GM18519 (cell line): ENCODE measurements around the gene EIPR1.
A peak's percentile ranks its signal among the peaks of the same experiment; 100 is the strongest.

Experiments
- ATAC-seq: cut with Tn5 transposase; IDR thresholded peaks from one replicate; pipeline ENCODE4 v1.9.1; 2021; ENCODE audit warnings: mild to moderate bottlenecking, moderate library complexity; ENCODE audit not compliant: unreplicated experiment, low FRiP score

Gene EIPR1

DNA sequence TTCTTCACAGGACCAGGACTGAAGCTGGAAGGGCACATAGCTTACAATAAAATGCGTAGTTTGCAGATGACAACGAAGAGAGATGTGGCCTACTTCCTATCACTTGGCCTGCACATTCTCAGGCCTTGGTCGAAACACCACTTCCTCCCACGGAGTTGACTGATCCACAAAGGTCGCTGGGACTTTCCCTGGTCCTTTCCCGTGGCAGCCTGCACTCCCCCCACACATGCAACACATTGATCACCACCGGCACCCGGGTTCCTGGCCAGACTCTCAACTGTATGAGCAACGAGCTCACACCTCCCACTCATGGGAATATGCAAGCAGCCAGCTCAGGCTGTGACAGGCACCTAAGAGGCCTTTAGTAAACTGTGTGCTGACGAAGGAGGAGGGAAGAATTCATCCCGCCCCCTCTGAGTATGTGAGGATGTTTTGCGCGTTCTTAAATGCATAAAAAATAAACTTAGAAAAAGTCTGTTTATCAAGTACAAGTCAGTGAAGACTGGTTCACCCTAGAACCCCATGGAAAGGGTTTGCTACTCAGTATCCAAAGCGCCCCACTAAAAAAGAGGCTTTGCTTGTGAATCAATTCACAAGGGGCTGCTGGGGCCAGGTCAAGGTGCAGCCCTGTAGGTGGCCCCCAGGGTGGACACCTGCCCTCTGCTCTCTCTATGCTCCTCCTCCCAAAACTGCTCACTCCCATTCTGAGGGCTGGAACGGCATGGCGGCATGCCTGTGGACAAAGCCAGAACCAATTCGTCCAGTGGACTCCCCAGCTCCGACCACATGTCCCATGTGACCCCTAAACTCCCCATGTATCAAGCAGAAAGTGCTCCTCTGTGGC, 154.3 kb downstream of the EIPR1 start:
- ATAC-seq, result peak; percentile 87

DNA sequence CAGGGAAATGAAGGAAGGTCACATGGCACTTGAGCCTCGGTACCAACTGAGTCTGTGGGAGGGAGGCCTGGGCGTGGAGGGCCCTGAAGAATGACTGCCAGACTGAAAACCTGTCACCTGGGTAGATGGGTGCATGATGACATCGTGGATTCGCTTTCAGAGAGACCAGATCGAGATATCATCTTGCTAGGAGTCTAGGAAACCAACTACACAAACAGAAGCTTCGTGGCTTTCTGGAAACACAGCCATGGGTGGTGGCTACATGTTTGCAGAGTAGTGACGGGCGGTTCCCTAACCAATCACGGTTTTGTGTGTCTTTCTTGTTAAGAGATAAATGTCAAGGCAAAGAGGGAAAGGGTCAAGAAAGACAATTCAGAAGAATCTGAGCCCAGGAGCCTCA, 155.0 kb downstream of the EIPR1 start:
- ATAC-seq, result peak; percentile 11

DNA sequence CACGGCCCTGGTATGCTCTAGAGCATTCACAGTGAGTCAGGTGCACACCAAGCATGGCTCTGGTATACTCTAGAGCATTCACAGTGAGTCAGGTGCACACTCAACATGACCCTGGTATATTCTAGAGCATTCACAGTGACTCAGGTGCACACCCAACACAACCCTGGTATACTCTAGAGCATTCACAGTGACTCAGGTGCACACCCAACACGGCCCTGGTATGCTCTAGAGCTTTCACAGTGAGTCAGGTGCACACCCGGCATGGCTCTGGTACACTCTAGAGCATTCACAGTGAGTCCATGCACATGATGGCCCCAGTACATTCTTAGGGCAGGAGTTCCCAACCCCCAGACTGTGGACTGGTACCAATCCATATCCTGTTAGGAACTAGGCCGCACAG, 158.1 kb downstream of the EIPR1 start:
- ATAC-seq, result no peak

DNA sequence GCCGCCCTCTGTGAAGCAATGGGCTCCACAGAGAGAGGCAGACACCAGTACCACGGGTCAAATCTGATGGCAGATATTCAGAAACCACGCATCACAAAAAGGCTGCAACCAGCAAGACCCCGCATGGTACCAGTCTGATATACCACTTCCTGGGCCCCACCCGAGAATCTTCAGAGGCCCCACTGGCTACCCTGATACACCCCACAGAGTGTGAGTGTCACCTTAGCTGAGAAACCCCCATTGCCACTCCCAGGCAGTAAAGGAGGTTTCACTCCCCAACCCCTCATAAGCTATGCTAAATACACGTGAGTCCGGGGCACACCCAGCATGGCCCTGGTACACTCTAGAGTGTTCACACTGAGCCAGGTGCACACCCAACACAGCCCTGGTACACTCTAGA, 160.0 kb downstream of the EIPR1 start:
- ATAC-seq, result no peak

DNA sequence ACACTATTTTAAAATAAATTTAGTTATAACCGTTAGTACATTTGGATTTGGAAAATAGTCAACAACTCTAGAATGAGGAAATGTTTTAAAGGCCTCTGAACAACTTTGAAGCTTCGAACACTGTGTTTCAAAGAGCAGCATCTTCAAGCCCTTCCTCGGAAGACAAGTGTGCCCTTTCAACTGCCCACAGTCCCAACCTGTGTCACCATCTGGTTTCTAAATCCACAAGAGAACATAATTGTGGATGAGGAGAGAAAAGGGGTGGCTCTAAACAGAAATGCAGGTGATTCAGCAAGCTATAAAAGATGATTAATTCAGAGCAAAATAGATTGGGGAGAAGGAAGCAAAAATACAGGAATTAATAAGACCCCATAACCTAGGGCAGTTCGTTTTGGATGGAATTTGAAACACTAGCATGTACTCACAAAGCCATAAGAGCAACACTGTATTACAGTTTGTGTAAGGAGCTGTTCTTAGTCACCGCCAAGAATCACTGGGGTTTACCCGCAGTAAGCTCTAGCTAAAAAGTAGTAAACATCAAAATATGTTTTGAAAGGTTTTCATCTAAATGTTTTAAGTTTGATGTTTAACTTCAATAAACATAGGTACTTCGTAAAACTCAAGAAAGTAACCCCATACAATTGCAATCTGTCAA, 160.7 kb downstream of the EIPR1 start:
- no peak for ATAC-seq

DNA sequence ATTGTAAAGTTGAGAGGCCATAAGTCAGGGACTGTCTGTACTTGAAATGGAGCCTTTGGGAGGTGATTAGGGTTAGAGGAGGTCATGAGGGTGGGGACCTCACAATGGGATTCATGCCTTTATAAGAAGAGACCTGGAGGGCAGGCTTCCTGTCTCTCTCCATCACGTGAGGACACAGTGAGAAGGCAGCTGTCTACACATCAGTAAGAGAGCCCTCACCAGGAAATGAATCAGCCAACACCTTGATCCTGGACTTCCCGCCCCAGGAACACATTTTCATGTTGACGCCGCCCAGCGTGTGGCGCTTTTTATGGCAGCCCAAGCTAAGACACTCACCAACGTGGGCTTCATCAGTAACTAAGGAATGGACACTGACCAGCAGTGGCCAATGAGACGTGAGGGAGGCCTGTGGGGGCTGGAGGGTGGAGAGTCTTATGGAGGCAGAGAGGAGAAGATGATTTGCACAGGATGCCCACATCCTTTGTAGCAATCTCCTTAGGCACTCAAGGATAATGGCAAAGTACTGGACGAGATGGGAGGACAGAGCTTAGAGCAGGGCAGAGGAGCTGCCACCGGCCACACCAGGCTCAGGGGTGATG, 162.7 kb downstream of the EIPR1 start:
- ATAC-seq, result no peak

DNA sequence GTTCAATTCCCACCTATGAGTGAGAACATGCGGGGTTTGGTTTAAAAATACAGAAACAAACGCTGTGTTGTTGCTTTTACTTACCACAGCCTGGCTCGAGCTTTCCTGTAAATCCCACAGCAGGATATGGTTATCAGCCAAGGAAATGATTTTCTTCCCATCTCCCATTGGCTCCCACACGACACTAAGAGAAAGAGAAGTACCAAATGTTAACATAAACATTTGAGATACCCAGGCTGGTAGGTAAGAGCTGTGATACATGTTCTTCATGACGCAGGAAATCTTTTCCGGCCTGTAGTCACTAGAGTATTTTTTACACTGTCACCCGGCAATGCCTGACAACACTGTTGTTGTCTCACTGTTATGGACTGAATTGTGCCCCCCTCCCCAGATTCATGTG, 163.6 kb downstream of the EIPR1 start:
- ATAC-seq, result no peak

DNA sequence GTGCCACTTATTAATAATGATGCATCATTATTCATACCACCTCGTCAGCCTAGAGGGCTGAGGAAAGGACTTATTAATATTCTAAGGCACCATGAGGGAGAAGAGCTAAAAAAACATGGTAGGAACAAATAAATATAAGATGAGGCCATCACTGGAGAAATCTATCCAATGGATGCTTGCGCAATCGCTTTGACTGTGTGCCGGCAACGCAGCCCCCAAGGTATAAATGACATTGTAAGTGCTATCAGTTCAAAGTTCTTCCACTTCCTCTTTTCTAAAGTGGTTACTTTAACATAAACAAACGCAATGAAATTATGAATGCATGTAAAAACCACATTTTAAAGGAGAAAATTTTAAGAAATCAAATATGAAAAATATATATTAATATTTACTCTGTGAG, 164.6 kb downstream of the EIPR1 start:
- ATAC-seq, result no peak

DNA sequence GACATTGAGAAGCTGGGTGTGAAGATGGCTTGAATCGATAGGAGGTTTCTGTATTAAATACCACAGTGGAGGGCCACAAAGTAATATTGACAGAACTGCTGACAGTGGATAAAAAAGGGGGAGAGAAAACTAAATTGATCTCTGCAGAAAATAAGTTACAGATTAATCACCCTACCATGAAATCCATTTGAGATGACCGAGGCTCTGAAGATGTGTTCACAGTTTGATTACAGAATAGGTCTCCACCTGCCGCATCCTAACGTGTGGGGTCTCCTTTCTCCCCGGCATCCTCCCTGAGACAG, 165.6 kb downstream of the EIPR1 start:
- ATAC-seq, result no peak

DNA sequence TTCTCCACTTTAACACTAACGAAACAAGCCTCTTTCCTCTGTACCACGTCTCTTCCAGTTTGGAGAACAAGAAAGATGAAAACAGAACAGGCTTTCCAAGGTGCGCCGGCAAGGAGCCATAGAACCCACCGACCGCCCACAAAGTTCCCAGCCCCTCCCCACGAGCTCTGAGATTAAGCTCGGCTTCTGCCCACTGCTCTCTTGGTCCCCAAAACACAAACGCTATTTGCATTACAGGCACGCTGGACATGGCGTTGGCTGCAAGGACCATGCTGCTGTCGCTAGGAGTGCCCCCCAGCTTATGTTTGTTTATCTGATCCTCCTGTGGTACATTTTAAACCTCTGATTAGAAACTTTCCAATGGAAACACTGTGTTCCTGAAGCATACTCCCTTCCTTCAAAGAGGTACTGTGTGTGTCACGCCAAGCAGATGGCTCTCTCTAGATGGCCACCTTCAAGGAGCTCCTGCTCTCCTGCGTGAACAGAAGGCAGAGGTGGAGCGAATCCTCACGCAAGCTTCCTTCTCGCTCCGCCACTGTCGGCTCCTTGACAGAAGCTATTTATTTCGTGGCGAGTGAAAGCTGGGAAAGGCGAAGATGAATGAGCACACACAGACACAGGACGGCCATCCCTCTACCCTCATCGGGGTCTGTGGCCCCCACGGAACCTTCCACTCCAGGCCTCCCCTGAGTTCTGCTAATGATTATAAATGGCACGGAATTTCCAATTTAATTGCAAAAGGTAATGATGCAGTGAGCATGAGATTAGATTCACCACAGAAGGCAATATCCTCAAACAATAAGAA, 166.2 kb downstream of the EIPR1 start:
- no peak for ATAC-seq

DNA sequence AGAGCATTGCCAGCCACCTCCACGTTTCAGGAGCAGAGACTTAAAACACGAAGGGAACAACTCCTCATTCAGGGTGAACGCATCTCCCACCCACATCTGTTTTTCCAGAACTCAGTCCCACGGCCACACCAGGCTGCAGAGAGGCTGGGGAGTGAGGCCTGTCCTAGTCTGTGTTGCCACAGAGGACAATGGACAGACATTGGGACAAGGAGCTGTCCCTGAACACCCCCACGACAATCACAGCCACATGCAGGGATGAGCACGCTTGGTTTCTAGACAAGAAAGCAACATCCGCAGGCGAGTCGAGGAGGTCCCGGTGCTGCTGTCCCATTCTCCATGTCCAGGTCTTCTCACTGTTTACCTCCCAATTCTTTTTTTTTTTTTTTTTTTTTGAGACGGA, 167.4 kb downstream of the EIPR1 start:
- ATAC-seq, result no peak

DNA sequence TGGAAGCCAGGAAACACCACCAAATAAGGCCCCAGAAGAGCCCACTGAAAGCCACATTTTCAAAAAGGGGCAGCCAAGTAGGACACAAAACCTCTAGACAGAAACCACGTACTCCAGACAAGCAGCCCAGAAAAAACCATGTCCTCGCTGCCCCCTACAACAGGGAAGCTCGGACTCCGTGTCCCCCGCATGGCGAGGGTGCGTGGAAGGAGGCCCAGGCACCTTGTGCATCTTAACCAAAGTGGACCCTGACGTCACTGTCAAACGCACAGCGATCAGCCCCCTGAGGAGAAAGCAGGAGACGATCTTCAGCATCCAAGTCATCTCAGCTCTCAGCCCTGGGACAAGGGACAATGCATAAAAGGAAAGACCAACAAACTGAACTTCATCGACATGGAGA, 168.4 kb downstream of the EIPR1 start:
- ATAC-seq, result no peak

DNA sequence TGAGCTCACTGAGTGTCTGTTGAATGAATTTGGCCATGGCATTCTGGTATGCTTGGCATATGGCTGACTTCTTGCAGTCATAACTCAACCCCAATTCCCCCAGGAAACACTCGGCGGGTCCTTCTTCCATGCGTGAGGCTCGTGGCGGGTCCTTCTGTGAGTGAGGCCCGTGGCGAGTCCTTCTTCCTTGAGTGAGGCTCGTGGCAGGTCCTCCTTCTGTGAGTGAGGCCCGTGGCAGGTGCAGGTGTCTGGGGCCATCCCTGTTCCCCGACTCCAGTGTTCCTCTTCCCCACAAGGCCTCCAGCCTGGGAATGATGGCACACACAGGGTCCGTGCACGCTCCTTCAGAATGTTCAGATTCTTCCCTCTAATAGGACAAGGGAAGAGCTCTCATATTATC, 169.0 kb downstream of the EIPR1 start:
- no peak for ATAC-seq

DNA sequence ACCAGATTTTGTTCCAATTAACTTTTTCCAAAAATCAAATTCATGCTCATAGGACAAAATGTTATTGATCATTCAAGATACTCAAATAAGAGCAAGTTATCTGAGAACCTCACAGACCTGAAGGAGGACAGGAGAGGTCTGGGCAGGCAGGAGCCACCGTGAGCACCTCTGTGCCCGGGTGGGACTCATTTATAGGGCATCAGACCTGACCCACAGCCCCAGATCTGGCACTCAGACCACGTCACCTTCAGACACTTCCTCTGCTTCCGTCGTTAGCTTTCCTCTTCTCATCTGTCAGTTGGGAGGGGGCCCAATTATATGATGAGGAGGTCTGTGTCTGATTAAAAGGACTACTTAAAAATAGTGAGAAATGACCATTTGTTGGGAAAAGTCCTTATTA, 169.4 kb downstream of the EIPR1 start:
- ATAC-seq, result no peak

DNA sequence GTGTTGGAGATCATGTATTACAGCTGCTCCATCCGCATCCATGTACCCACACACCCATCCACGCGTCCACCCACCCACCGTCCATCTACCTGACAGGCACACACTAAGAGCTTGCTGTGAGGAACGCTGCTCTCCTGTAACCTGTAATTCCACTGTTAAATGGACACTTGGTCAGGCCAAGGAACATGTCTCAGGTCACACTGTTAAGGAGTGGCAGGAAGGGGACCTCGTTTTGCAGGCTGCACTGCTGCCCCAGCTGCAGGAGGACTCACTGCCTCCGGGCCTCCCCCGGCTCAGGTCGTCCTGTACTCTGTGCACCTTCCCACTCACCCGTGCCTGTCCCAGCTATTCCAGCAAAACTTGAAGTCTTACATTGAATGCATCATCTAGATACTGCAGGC, 170.5 kb downstream of the EIPR1 start:
- ATAC-seq, result no peak

DNA sequence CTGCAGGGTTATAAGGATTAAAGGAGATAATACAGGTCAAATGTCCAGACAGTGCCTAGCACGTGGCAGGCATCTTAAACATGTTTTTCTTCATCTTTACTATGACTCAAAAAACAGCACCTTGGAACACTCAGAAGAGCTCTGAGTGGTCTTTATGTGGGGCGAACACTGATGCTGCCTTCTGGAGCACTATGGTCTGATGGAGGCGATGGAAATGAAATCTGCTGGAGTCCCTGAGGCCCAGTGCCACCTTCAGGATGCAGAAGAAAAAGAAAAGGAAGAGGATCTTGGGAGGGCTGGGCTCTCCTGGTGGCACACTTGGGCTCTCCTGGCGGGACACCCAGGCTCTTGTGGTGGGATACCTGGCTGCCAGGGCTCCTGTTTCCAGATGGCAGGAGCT, 171.8 kb downstream of the EIPR1 start:
- ATAC-seq, result no peak

DNA sequence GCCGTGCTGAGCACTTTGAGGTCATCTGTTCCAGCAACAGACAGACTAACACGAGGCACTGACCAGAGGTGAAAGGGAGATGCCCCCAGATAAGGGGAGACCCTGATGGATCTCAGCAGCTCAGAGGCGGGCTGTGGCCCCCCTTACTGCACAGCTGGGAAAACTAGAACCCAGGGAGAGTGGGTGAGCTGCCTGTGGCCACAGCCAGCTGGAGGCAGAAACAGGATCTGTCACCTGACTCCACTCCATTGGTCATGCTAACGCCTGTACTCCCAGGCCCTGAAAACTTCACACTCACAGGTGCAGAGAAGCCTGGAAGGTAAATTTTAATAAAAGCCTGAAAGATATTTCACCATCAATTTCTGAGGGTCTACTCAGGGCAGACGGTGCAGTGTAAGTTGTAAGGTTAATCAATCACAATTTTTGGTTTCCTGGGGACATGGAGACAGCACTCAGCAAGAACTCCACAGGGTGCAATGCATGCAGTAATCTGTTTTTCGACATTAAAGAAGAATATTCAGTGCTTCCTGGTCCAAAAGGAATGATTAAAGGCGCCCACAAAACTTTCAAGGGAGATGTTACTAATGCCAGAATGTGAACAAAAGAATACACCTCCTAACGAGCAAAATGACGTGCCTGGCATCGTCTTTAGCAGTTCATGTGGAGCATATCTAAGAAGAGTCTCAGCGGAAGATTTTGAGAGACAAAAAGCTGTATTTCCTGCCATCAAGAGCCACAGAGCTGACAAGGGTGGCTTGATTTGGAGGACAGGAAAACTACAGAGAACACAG, 173.4 kb downstream of the EIPR1 start:
- no peak for ATAC-seq

DNA sequence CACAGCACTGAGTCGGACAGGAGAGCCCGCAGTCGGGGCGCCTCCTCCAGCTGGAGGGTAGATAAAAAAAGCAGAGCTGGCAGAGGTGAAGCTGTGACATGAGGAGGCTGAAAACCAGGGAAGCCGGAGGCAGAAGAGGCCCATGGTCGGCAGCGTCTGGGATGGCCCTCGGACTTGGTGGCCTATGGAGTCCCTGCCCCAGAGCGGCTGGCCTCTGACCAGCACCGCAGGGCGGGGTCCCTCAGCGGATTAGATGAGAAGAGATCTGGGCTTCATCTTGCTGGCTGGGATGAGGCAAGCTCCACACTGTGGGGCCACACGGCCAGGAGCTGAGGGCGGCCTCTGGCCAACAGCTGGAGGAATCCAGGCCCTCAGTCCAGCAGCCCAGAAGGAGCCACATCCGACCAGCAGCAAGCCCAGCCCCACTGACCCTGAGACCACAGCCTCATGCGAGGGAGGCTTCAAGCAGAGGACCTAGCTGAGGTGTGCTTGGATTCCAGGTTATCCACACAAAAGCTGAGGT, 174.1 kb downstream of the EIPR1 start:
- ATAC-seq, result no peak

DNA sequence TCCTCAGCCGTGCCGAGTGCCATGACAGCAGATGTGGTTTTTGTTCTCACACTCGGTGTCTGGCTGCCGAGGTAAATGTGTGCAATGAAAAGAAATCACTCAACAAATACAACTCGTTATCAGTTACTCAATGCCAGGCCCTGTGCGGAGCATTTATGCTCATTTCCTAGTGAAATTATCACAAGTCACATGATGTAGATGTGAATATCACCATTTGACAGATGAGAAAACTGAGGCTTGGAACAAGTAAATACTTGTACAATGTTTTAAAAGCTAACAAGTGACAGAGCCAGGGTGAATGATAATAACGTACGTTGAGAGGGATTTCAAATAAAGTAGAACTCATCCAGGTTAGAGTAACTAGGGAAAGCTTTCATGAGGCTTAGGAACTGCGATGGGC, 174.7 kb downstream of the EIPR1 start:
- no peak for ATAC-seq

DNA sequence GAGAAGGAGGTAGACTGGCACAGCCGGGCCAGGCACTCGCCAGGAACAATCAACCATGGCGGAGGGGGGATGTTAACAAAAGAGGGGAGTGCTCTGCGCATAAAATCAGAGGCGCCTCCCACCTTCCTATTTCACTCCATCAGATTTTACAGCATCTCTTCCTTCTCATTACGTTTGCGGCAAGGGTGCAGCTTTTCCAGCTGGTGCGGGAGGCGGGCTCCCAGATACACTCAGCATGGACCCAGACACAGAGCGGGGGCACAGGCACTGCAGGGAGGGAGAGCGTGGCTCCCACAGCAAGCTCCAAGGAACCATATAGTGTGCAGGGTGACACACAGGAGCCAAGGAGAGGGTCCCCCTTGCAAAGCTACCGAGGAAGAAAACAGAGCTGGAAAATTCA, 176.3 kb downstream of the EIPR1 start:
- no peak for ATAC-seq
